Stimulated activated CD4-positive, alpha-beta T cell treated with anti-CD3 and anti-CD28 coated beads, Interleukin-2, amount 100 ng/mL, for 48 hours (primary cell): ENCODE data around the gene BORCS6.

Experiments used
- DNase-seq, 2 donors: peaks; one replicate each; pipeline ENCODE4 v3.0.0-alpha.2; 2020

Gene BORCS6

DNA sequence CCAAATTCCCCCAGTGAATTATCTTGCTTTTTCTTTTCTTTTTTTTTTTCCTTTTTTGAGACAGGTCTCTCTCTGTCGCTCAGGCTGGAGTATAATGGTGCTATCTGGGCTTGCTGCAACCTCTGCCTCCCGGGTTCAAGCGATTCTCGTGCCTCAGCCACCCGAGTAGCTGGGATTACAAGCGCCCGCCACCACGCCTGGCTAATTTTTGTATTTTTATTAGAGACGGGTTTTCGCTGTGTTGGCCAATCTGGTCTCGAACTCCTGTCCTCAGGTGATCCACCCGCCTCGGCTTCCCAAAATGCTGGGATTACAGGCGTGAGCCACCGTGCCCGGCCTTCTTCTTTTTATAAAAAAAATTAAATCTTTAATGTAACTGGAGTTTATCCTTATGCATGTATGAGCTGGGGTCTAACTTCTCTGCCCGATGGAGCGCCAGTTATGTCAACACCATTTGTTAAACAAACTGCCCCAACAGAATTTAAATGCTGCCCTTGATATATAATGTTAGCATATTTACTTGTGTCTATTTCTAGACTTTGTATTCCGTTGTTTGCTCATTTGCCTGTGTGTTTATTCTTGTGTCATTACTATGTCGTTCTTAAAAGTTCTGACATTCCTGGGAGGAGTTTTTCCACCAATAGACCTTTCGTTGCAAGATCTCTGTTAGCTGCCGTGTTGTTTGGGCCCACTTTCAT lies 20.9 kb upstream of the BORCS6 start:
- no peak for DNase-seq

GRCh38 chr17:8209907-8210760 lies 20.2 kb upstream of the BORCS6 start, which contains the start of gene AURKB:
TSS of gene AURKB (minus strand) at chr17:8210575. CDS start at chr17:8210224, 351 bp downstream.
- DNase-seq = peak; percentile 87 to 91

- no peak for DNase-seq
Observed at GRCh38 chr17:8206536-8206935, 16.6 kb upstream of the BORCS6 start.

- DNase-seq = no peak
Observed at GRCh38 chr17:8204761-8205555, 15.0 kb upstream of the BORCS6 start.

GRCh38 chr17:8192070-8192815 lies 2.3 kb upstream of the BORCS6 start:
- DNase-seq = peak in 1 of 2 donors; percentile 51

GRCh38 chr17:8190506-8190905 lies 526 bp upstream of the BORCS6 start:
- DNase-seq = no peak

DNA sequence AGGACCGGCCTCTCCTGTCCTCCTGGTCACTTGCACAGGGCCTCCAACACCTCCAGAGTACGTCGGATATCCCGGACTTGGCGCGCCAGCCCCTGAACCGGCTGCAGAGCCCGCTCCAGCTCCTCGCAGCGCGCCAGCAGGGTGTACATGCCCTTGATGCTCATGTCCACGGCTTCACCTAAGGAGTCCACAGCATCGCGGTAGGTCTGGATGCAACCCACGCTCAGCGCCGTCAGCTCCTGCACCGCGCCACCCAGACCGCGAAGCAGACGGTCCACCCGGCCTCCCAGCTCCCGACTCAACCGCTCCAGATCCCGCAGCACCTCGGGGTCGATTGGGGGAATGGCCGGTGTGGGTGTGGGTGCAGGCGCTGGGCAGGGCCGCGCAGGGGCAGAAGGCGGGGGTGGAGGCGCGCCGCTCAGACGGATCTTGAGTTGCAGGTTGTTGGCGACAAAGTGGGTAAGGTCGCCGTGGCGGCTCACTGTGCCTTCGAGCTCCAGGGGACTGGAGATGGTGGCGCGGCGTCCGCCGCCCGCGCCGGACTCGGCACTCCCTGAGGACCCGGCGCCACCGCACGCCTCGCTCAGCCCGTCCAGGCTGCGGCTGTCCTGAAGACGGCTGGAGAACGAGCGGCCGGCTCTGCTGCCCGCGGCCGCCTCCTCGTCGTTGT lies 804 bp downstream of the BORCS6 start:
- DNase-seq = no peak

- no peak for DNase-seq
Observed at GRCh38 chr17:8188263-8188839, 1.6 kb downstream of the BORCS6 start.

DNA sequence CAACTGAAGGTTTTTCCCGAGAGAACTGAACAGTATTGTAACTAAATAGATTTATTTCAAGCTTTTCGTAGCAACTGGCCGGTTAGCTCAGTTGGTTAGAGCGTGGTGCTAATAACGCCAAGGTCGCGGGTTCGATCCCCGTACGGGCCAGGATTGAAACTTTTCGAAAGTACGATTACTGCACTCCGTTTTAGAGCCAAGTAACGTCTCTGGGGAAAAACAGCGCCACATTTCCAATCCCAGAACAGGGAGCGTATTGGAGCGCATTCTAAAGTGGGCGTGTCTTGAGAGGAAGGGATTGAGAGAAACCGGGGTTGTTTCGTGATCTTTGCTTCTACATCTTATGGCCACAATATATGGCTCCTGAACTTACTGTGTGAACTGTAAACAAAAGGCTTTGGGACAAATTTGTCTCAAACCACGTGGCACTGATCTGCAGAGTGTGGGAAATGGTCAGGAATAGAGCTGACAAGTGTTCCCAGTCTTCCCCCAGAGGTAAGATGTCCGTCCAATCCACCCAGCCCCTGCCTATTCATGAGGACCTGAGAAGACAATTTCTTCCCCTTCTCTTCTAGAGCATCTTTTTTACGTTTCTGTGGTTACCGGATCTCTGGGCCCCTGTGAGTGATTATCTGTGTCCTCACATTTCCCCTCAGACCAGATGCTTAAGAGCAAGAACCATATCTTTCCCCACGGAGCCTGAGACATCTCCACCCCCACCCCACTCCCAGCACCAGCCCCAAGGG lies 2.3 kb downstream of the BORCS6 start:
- peak; percentile 95 to 96 for DNase-seq

GRCh38 chr17:8186787-8187516 lies 3.0 kb downstream of the BORCS6 start:
- DNase-seq = peak; percentile 99

GRCh38 chr17:8186446-8186786 lies 3.6 kb downstream of the BORCS6 start:
- no peak for DNase-seq

DNA sequence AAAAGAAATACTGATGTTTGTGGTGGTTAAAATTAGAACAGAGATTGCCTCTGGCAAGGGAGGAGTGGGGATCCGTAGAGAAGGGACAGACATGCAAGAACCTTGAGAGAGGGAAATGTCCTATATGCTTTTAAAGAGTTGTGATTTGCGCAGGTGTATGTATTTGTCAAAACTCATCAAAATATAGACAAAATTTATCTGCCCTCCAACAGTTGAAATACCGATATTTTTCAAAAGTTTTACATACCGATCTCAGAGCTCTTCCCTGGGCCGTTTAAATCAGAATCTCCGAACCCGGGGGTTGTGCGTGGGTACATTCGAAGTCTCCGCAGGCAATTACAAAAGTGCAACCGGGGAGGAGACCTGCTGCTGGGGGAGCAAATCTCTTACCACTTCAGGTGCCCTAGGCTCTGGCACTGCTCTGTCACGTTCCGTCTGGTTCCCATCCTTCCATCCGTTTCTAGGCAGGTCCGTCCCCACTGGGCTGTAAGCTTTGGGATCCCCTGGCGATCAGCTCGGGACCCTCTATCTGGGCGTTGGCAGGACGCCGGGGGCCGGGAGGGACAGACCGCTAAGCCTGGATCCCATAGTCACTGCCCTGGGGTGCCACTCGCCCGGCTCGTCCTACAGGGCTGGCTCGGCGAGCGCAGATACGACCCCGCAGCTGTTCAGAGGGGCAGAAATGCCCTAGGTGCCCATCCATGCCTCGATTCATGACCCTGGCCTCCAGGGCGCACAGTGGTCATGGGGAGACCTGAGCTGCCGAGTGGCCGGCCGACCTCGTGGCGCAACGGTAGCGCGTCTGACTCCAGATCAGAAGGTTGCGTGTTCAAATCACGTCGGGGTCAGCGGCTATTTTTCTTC lies 4.2 kb downstream of the BORCS6 start:
- DNase-seq = peak; percentile 99

- DNase-seq = no peak
Observed at GRCh38 chr17:8176998-8177731, 12.8 kb downstream of the BORCS6 start.

- peak; percentile 79 to 85 for DNase-seq
Observed at GRCh38 chr17:8176197-8176940, 13.6 kb downstream of the BORCS6 start, which contains the start of gene TMEM107. TSS of gene TMEM107 (minus strand) at chr17:8176380. CDS start at chr17:8176286, 94 bp downstream.

- no peak for DNase-seq
Observed at GRCh38 chr17:8175795-8176196, 14.2 kb downstream of the BORCS6 start.

- no peak for DNase-seq
Observed at GRCh38 chr17:8173871-8174322, 16.1 kb downstream of the BORCS6 start.
